ENCODE measurements around the gene MAB21L2. TPM values are rescaled to one million over a fixed set of nuclear protein-coding genes. Genes with fewer than 3 reads are reported as not detected.

Gene MAB21L2
- polyA plus RNA-seq, 1 of the 3 experiments (the other 2 are of a cell fraction): 0.92 TPM

DNA sequence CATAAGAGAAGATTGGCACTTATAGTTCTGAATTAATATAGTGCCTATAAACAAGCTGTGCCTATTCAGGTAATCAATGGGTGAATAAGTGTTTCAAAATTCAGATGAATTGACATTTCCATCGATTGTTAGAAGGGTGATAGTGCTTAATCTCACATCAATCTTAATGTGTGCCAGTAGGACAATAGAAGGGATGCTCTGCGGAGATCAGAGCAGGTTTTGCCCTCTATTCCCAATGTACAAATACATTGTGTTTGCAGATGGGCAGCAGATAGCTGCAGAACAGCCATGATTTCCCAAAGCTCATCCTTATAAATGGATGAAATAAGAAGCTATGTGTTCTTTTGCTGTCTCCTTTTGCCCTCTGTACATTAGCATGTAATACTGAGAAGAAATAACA is 7.2 kb downstream of the MAB21L2 start:
- H4K20me1 ChIP-seq (ENCODE audit: insufficient read depth): no peaks in the 10 kb centered on the region
- TF ChIP-seq YY1 (IDR thresholded peaks at IDR 0.05; ENCODE audit: low read depth) (no peak), GATA2 (CRISPR knock-in tag; IDR thresholded peaks at IDR 0.05) (peak; percentile 69)
- no peak overlapping the region for H3K4me3 ChIP-seq (ENCODE audit: low read depth in 2 of 2, low read length in 1 of 2)
- H3K27ac ChIP-seq (ENCODE audit: low read depth in 2 of 2, low read length in 1 of 2): peak overlapping the region in 1 of 2 experiments; percentile 34; a peak in 2 of 4 replicates
- no peaks in the 10 kb centered on the region for H3K27me3 ChIP-seq (ENCODE audit: insufficient read depth)
- 67% methylated on average over 2 of the region's 2 CpGs for WGBS (ENCODE audit: low lambda C conversion rate)
- H3K9ac ChIP-seq: no peak overlapping the region
- POLR2A ChIA-PET: no interaction called here
- H3K79me2 ChIP-seq (ENCODE audit: insufficient read depth): peaks cover 24% of the 10 kb centered on the region
- no peak overlapping the region for H3K4me2 ChIP-seq
- no peak for DNase-seq
- CTCF ChIA-PET: interaction anchor here (1.2 to 2.4 kb wide), 3 partner anchors 20 to 278 kb away, joined by 3 to 11 read pairs (median 4); no protein-coding TSS in a partner anchor
- peaks cover 3 to 11% of the 10 kb centered on the region in 2 experiments; a peak in 3 of 4 replicates for H3K4me1 ChIP-seq (ENCODE audit: control insufficient read depth in 1 of 2, insufficient read depth in 2 of 2, low read depth in 1 of 2, low read length in 1 of 2)
- H3F3A ChIP-seq (replicated peaks; ENCODE audit: insufficient read depth): no peaks in the 10 kb centered on the region
- no peaks in the 10 kb centered on the region for H3K9me3 ChIP-seq
- H3K9me2 ChIP-seq: no peaks in the 10 kb centered on the region
- H3K36me3 ChIP-seq (replicated peaks in 1 of 2; ENCODE audit: control insufficient read depth in 1 of 2, insufficient read depth in 2 of 2, low read length in 1 of 2): no peaks in the 10 kb centered on the region
- no peak overlapping the region for H2AFZ ChIP-seq (ENCODE audit: low read depth)

DNA sequence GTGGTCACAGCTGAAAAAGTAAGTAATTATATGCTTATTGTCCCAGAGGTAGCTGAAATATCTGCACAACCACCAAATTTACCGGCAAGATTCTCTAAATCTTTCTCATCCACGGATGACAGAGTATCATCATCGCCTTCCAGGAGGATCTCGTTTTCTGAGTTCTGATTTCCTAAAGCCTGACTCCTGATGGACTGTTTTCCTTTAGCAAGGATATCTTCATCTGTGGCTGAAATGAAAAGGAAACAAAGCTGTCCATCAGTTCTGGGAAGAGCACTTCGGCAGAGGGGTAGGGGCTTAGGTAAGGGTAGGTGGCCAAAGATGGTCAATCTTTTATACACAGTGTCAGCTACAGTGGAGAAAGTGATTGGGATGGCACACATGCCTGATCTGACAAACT is 8.7 kb downstream of the MAB21L2 start:
- Histone ChIP-seq H3K36me3 (replicated peaks in 1 of 2; ENCODE audit: control insufficient read depth in 1 of 2, insufficient read depth in 2 of 2, low read length in 1 of 2) (no peaks in the 10 kb centered on the region), H3K4me1 (ENCODE audit: control insufficient read depth in 1 of 2, insufficient read depth in 2 of 2, low read depth in 1 of 2, low read length in 1 of 2) (peaks cover 3 to 11% of the 10 kb centered on the region in 2 experiments; a peak in 3 of 4 replicates), H3K9ac (no peak overlapping the region), H3K27me3 (ENCODE audit: insufficient read depth) (no peaks in the 10 kb centered on the region), H3K4me2 (no peak overlapping the region), H3K9me3 (no peaks in the 10 kb centered on the region), H3K4me3 (ENCODE audit: low read depth in 2 of 2, low read length in 1 of 2) (no peak overlapping the region), H2AFZ (ENCODE audit: low read depth) (no peak overlapping the region), H3K79me2 (ENCODE audit: insufficient read depth) (peaks cover 11% of the 10 kb centered on the region; the same call in 1 of the 2 replicates), H3K9me2 (no peaks in the 10 kb centered on the region), H3F3A (replicated peaks; ENCODE audit: insufficient read depth) (no peaks in the 10 kb centered on the region), H4K20me1 (ENCODE audit: insufficient read depth) (no peaks in the 10 kb centered on the region), H3K27ac (ENCODE audit: low read depth in 2 of 2, low read length in 1 of 2) (no peak overlapping the region)
- POLR2A ChIA-PET: no interaction called here
- CTCF ChIA-PET: interaction anchor here (0.8 to 2.1 kb wide), 4 partner anchors 18 to 293 kb away, joined by 3 to 4 read pairs (median 4); no protein-coding TSS in a partner anchor
- no peak for DNase-seq
- 97% methylated on average over 5 of the region's 5 CpGs for WGBS (ENCODE audit: low lambda C conversion rate)
- TF ChIP-seq, protein P1, sequence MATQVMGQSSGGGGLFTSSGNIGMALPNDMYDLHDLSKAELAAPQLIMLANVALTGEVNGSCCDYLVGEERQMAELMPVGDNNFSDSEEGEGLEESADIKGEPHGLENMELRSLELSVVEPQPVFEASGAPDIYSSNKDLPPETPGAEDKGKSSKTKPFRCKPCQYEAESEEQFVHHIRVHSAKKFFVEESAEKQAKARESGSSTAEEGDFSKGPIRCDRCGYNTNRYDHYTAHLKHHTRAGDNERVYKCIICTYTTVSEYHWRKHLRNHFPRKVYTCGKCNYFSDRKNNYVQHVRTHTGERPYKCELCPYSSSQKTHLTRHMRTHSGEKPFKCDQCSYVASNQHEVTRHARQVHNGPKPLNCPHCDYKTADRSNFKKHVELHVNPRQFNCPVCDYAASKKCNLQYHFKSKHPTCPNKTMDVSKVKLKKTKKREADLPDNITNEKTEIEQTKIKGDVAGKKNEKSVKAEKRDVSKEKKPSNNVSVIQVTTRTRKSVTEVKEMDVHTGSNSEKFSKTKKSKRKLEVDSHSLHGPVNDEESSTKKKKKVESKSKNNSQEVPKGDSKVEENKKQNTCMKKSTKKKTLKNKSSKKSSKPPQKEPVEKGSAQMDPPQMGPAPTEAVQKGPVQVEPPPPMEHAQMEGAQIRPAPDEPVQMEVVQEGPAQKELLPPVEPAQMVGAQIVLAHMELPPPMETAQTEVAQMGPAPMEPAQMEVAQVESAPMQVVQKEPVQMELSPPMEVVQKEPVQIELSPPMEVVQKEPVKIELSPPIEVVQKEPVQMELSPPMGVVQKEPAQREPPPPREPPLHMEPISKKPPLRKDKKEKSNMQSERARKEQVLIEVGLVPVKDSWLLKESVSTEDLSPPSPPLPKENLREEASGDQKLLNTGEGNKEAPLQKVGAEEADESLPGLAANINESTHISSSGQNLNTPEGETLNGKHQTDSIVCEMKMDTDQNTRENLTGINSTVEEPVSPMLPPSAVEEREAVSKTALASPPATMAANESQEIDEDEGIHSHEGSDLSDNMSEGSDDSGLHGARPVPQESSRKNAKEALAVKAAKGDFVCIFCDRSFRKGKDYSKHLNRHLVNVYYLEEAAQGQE (IDR thresholded peaks at IDR 0.05; ENCODE audit: low read depth, low read length): no peak
- TF ChIP-seq CHD2 (IDR thresholded peaks at IDR 0.05; ENCODE audit: low read length, partially characterized antibody) (no peak), EZH2phosphoT487 (IDR thresholded peaks at IDR 0.05; ENCODE audit: borderline replicate concordance, low read depth) (no peak), ELF1 (IDR thresholded peaks at IDR 0.05) (no peak), FOXM1 (IDR thresholded peaks at IDR 0.05; ENCODE audit: low read depth) (no peak), TEAD4 (IDR thresholded peaks at IDR 0.05; ENCODE audit: borderline replicate concordance, insufficient read depth) (no peak), RAD21 (IDR thresholded peaks at IDR 0.05; ENCODE audit: low read length) (no peak), SIN3A (IDR thresholded peaks at IDR 0.05; ENCODE audit: borderline replicate concordance, low read depth, low read length) (no peak), POLR2AphosphoS5 (IDR thresholded peaks at IDR 0.05; ENCODE audit: low read depth, low read length) (no peak), NRF1 (IDR thresholded peaks at IDR 0.05; ENCODE audit: low read depth, low read length) (no peak), RCOR1 (IDR thresholded peaks at IDR 0.05; ENCODE audit: low read length) (no peak), GATA2 (CRISPR knock-in tag; IDR thresholded peaks at IDR 0.05) (no peak), FOSL2 (IDR thresholded peaks at IDR 0.05; ENCODE audit: borderline replicate concordance, low read depth) (no peak), MEF2A (IDR thresholded peaks at IDR 0.05; ENCODE audit: borderline replicate concordance, low read depth) (no peak), SMC3 (IDR thresholded peaks at IDR 0.05; ENCODE audit: low read depth, low read length) (no peak)
- TF ChIP-seq, protein P2, sequence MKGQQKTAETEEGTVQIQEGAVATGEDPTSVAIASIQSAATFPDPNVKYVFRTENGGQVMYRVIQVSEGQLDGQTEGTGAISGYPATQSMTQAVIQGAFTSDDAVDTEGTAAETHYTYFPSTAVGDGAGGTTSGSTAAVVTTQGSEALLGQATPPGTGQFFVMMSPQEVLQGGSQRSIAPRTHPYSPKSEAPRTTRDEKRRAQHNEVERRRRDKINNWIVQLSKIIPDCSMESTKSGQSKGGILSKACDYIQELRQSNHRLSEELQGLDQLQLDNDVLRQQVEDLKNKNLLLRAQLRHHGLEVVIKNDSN (IDR thresholded peaks at IDR 0.05; ENCODE audit: borderline replicate concordance, low read depth): no peak
- TF ChIP-seq, protein P3, sequence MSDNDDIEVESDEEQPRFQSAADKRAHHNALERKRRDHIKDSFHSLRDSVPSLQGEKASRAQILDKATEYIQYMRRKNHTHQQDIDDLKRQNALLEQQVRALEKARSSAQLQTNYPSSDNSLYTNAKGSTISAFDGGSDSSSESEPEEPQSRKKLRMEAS (IDR thresholded peaks at IDR 0.05; ENCODE audit: low read depth): no peak
- TF ChIP-seq, protein P4, sequence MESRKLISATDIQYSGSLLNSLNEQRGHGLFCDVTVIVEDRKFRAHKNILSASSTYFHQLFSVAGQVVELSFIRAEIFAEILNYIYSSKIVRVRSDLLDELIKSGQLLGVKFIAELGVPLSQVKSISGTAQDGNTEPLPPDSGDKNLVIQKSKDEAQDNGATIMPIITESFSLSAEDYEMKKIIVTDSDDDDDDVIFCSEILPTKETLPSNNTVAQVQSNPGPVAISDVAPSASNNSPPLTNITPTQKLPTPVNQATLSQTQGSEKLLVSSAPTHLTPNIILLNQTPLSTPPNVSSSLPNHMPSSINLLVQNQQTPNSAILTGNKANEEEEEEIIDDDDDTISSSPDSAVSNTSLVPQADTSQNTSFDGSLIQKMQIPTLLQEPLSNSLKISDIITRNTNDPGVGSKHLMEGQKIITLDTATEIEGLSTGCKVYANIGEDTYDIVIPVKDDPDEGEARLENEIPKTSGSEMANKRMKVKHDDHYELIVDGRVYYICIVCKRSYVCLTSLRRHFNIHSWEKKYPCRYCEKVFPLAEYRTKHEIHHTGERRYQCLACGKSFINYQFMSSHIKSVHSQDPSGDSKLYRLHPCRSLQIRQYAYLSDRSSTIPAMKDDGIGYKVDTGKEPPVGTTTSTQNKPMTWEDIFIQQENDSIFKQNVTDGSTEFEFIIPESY (IDR thresholded peaks at IDR 0.05; ENCODE audit: borderline replicate concordance, low read depth): no peak
- TF ChIP-seq, protein P5, sequence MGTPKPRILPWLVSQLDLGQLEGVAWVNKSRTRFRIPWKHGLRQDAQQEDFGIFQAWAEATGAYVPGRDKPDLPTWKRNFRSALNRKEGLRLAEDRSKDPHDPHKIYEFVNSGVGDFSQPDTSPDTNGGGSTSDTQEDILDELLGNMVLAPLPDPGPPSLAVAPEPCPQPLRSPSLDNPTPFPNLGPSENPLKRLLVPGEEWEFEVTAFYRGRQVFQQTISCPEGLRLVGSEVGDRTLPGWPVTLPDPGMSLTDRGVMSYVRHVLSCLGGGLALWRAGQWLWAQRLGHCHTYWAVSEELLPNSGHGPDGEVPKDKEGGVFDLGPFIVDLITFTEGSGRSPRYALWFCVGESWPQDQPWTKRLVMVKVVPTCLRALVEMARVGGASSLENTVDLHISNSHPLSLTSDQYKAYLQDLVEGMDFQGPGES (IDR thresholded peaks at IDR 0.05; ENCODE audit: low read depth, low read length): no peak

Measured in SK-N-SH (cell line).